ENCODE measurements around the gene PSME2. TPM values are rescaled to one million over a fixed set of nuclear protein-coding genes. Genes with fewer than 3 reads are reported as not detected.

PSME2 gene
- total RNA-seq, 1 experiment from 2014 or later = 188 TPM

GRCh38 chr14:24194873-24195185 lies 48.4 kb upstream of the PSME2 start:
- Histone ChIP-seq H3K27me3 (ENCODE audit: control insufficient read depth, insufficient read depth, low read length) (no peaks in the 10 kb centered on the region), H3K4me3 (ENCODE audit: low read depth in 2 of 2, low read length in 2 of 2) (peak overlapping the region; percentile 68 to 73), H3K27ac (ENCODE audit: low read length) (peak overlapping the region; percentile 92), H3K4me1 (ENCODE audit: control insufficient read depth, insufficient read depth, low read length) (peaks cover 2% of the 10 kb centered on the region), H3K36me3 (ENCODE audit: control insufficient read depth, insufficient read depth, low read length) (peaks cover 4% of the 10 kb centered on the region), H3K9me3 (ENCODE audit: control insufficient read depth, insufficient read depth, low read depth, low read length) (no peaks in the 10 kb centered on the region)
- in situ Hi-C loops (cut with HindIII; ENCODE audit: low pct_unique_long_range_greater_than_20kb, low sequenced_read_pairs) = no loop called here
- ChIA-PET POLR2A (interaction anchor here (0.6 kb wide), 1 partner anchor 59 kb away, joined by 24 read pairs; no protein-coding TSS in a partner anchor), CTCF (no interaction called here)
- intact Hi-C loops (cut with micrococcal nuclease; ENCODE audit: unreplicated experiment) = no loop called here
- no peak for DNase-seq (ENCODE audit: low read depth, low spot score)
- no peak for TF ChIP-seq POLR2AphosphoS5 (IDR thresholded peaks at IDR 0.05; ENCODE audit: low read depth, low read length)
- no peak for TF ChIP-seq SIN3A (IDR thresholded peaks at IDR 0.05; ENCODE audit: borderline replicate concordance, insufficient read depth, low read depth, low read length)
- no peak for TF ChIP-seq CTCF (IDR thresholded peaks at IDR 0.05)
- TF ChIP-seq TCF7L2 (IDR thresholded peaks at IDR 0.05; ENCODE audit: low read depth, low read length) = no peak
- no peak for TF ChIP-seq REST (IDR thresholded peaks at IDR 0.05; ENCODE audit: insufficient read depth in 1 of 2, low read depth in 2 of 2, low read length in 1 of 2)
- no TSS peak for BruUV-seq (replicated peaks)
- no peak for ATAC-seq

GRCh38 chr14:24194186-24194872 lies 47.9 kb upstream of the PSME2 start:
- POLR2A ChIA-PET = interaction anchor here (0.6 kb wide), 1 partner anchor 59 kb away, joined by 24 read pairs; no protein-coding TSS in a partner anchor
- peak overlapping the region; percentile 68 to 73 for H3K4me3 ChIP-seq (ENCODE audit: low read depth in 2 of 2, low read length in 2 of 2)
- intact Hi-C loops (cut with micrococcal nuclease; ENCODE audit: unreplicated experiment) (no loop called here), in situ Hi-C loops (cut with HindIII; ENCODE audit: low pct_unique_long_range_greater_than_20kb, low sequenced_read_pairs) (no loop called here)
- TF ChIP-seq CTCF (IDR thresholded peaks at IDR 0.05) (no peak), TCF7L2 (IDR thresholded peaks at IDR 0.05; ENCODE audit: low read depth, low read length) (no peak), POLR2AphosphoS5 (IDR thresholded peaks at IDR 0.05; ENCODE audit: low read depth, low read length) (no peak)
- no peaks in the 10 kb centered on the region for H3K27me3 ChIP-seq (ENCODE audit: control insufficient read depth, insufficient read depth, low read length)
- DNase-seq (ENCODE audit: low read depth, low spot score) (no peak), ATAC-seq (no peak)
- no peaks in the 10 kb centered on the region for H3K9me3 ChIP-seq (ENCODE audit: control insufficient read depth, insufficient read depth, low read depth, low read length)
- peaks cover 4% of the 10 kb centered on the region for H3K4me1 ChIP-seq (ENCODE audit: control insufficient read depth, insufficient read depth, low read length)
- BruUV-seq (replicated peaks) = TSS peak; percentile 65
- peak overlapping the region; percentile 92 for H3K27ac ChIP-seq (ENCODE audit: low read length)
- H3K36me3 ChIP-seq (ENCODE audit: control insufficient read depth, insufficient read depth, low read length) = peaks cover 4% of the 10 kb centered on the region
- CTCF ChIA-PET = no interaction called here
